Transverse colon (tissue), 4 donors: ENCODE results near the gene C1orf21.

ENCODE experiments used
- POLR2A ChIP-seq: fragments of 450-650 bp; IDR thresholded peaks from one replicate; pipeline ENCODE4 v1.6.1; 2016; ENCODE audit warnings: antibody characterized with exemption, mild to moderate bottlenecking, moderate library complexity
- POLR2AphosphoS5 ChIP-seq, 3 donors: sonication (generic); formaldehyde crosslinking; IDR thresholded peaks; one replicate each; pipeline ENCODE4 v1.6.1; 2016; ENCODE audit warnings: antibody characterized with exemption in 3 of 3
- TF ChIP-seq, protein P1 (sequence below), 5 experiments: fragments of 200-600 bp in 3 of 5; fragments of 450-650 bp in 2 of 5; sonication (generic) in 3 of 5; IDR thresholded peaks; 1 replicate in 2 of 5; 2 replicates in 3 of 5; pipeline ENCODE4 v1.5.1; 2016 to 2017; ENCODE audit warnings: antibody characterized with exemption in 5 of 5, inconsistent platforms in 3 of 5, mild to moderate bottlenecking in 2 of 5, moderate library complexity in 1 of 5

- TF ChIP-seq, protein P1, sequence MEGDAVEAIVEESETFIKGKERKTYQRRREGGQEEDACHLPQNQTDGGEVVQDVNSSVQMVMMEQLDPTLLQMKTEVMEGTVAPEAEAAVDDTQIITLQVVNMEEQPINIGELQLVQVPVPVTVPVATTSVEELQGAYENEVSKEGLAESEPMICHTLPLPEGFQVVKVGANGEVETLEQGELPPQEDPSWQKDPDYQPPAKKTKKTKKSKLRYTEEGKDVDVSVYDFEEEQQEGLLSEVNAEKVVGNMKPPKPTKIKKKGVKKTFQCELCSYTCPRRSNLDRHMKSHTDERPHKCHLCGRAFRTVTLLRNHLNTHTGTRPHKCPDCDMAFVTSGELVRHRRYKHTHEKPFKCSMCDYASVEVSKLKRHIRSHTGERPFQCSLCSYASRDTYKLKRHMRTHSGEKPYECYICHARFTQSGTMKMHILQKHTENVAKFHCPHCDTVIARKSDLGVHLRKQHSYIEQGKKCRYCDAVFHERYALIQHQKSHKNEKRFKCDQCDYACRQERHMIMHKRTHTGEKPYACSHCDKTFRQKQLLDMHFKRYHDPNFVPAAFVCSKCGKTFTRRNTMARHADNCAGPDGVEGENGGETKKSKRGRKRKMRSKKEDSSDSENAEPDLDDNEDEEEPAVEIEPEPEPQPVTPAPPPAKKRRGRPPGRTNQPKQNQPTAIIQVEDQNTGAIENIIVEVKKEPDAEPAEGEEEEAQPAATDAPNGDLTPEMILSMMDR (IDR thresholded peaks at IDR 0.05) = no peak
- TF ChIP-seq POLR2A (no peak), POLR2AphosphoS5 (IDR thresholded peaks at IDR 0.05) (no peak)
Observed at GRCh38 chr1:184486761-184487445, 100.1 kb downstream of the C1orf21 start.
